Measurements from ENCODE around the gene OFD1.

- TF ChIP-seq MAX (IDR thresholded peaks at IDR 0.05) (no peak), REST (IDR thresholded peaks at IDR 0.05; ENCODE audit: low read depth) (no peak), EGR1 (IDR thresholded peaks at IDR 0.05) (no peak), RAD21 (IDR thresholded peaks at IDR 0.05; ENCODE audit: low read depth) (no peak), TAF1 (IDR thresholded peaks at IDR 0.05; ENCODE audit: low read depth) (no peak), NFIC (IDR thresholded peaks at IDR 0.05) (no peak), YY1 (IDR thresholded peaks at IDR 0.05; ENCODE audit: low read depth) (no peak), EP300 (IDR thresholded peaks at IDR 0.05; ENCODE audit: borderline replicate concordance) (no peak), CEBPB (IDR thresholded peaks at IDR 0.05) (no peak)
Measured at GRCh38 chrX:13803116-13803515, 68.6 kb downstream of the OFD1 start.
